HG02938 (cell line): ENCODE results near the gene ISM2.

Source experiments
- ATAC-seq: cut with Tn5 transposase; IDR thresholded peaks from one replicate; pipeline ENCODE4 v1.9.1; 2021; ENCODE audit warnings: mild to moderate bottlenecking, moderate library complexity; ENCODE audit not compliant: unreplicated experiment

ISM2 gene

DNA sequence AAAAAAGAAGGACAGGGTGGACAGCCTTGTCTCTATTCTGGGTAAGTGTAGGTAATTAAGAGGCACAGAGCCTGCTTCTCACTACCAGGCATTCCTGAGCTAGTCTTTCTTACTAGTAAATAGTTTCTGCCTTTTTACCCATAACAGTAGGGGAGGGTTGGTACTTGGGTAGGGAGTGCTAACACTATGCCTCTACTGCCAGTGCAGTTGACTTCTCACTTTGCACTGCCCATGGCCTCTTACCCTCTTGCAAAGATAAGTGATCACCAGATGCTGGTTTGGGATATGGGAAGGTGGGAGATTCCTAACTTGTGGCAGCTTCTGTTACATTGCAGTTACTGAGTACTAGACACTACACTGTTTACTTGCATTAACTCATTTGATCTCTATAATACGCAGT is 29.1 kb downstream of the ISM2 start:
- no peak for ATAC-seq

- ATAC-seq, result no peak
Measured at GRCh38 chr14:77469067-77469505, 29.5 kb downstream of the ISM2 start.

- no peak for ATAC-seq
Measured at GRCh38 chr14:77467801-77468200, 30.8 kb downstream of the ISM2 start.

DNA sequence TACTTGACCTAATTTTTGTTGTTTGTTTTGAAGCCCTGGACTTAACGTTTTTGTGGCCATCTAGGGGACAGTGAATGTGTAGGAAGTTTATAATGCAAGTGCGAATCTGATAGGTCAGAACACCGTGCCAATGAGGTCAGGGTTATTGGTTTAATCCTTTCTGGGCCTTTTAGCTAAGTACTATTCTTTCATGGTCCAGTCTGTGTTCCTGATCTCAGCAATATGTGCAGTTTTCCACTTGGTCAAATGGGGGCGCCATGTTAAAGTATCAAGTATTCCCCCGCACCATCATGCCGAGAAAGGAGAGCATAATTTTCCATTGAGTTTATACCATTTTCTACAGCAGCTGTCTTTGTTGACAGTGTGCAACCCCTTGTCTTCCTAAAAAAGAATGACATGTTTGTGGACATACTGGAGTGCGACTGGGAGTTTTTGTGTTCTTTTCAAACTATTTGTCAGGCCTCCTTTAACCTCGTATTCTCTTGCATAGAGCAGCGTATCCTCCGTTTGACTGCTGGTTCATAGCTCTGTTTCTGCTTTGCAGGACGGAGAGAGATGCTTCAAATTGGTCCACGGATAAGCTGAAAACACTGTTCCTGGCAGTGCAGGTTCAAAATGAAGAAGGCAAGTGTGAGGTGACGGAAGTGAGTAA is 39.4 kb downstream of the ISM2 start:
- no peak for ATAC-seq

- ATAC-seq, result peak; percentile 20
Measured at GRCh38 chr14:77458249-77458950, 40.2 kb downstream of the ISM2 start.

GRCh38 chr14:77457522-77458248 is 40.9 kb downstream of the ISM2 start, which contains the start of the genes AHSA1 and VIPAS39:
AHSA1 (plus strand) TSS chr14:77458093; CDS start chr14:77458190, 97 bp downstream.
VIPAS39 (minus strand) TSS chr14:77457601; CDS start chr14:77454102, 3,499 bp downstream.
- peak; percentile 91 for ATAC-seq

DNA sequence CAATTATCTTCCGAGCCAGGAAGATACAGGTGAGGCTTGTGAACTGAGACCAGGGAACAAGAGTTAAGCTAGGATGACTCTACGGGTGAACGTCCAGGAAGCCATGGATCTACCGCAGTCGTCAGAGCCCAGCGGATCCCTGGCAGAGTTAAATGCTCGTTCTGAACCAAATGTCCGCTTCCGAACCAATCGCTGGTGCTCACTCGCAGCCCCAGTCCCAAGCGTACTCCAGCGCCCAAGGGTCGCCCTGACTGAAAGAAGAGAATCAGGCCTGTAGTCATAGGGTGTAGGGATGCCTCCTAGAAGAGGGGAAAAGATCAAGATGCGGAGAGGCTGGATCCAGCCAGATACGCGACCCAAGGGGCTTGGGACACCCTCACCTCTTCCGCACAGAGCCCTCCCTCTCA is 41.5 kb downstream of the ISM2 start:
- ATAC-seq, result no peak

- ATAC-seq, result no peak
Measured at GRCh38 chr14:77455966-77456640, 42.5 kb downstream of the ISM2 start.

GRCh38 chr14:77442196-77442595 is 56.4 kb downstream of the ISM2 start:
- no peak for ATAC-seq

DNA sequence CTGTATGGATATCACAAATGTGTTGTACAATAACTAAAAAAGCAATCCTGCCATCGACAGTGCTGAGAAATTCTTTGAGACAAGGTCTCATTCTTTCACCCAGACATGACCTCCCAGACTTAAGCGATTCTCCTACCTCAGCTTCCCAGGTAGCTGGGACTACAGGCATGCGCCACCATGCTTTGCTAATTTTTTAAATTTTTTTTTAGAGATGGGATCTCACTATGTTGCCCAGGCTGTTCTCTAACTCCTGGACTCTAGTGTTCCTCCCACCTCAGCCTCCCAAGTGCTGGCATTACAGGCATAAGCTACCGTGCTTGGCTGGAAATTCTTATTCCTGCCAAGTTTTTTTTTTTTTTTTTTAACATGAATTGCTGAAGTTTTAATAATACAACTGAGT is 58.8 kb downstream of the ISM2 start:
- ATAC-seq, result no peak

- ATAC-seq, result no peak
Measured at GRCh38 chr14:77438596-77438995, 60.0 kb downstream of the ISM2 start.

DNA sequence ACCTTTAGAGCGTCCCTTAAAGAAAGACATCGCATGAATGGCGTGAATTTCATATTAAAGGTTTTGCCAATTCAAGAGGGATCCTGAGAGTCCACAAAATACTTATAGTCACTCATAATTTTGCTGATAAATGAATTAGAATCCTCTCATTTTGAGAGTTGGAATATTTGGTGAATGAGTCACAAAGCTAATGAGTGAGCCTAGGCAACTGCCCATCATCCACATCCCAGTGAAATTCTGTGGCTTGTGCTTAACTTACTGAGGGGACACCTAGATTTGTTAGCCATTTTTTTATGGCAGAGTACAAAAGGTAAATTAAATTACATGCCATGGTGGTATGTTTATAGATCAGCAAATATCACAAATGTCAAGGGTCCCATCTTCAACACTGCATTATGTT is 62.6 kb downstream of the ISM2 start:
- ATAC-seq, result no peak

- no peak for ATAC-seq
Measured at GRCh38 chr14:77426396-77426795, 72.2 kb downstream of the ISM2 start.

- ATAC-seq, result no peak
Measured at GRCh38 chr14:77424862-77425261, 73.8 kb downstream of the ISM2 start.
